ENCODE results near the gene ANO2.
A peak's percentile ranks its signal among the peaks of the same experiment; 100 is the strongest.
"Not testable (repeated sequence)": the region's sequence is repeated elsewhere in the genome, so short reads cannot be mapped to it uniquely, and the experiment has no call there.

Gene ANO2

GRCh38 chr12:5882511-5883190 lies 62.4 kb downstream of the ANO2 start:
- DNase-seq: peak; percentile 65

- DNase-seq: no peak
These were observed 63.4 kb downstream of the ANO2 start for GRCh38 chr12:5881666-5882065.

GRCh38 chr12:5881101-5881606 lies 63.9 kb downstream of the ANO2 start:
- no peak for DNase-seq

GRCh38 chr12:5875851-5876250 lies 69.2 kb downstream of the ANO2 start:
- DNase-seq: no peak

GRCh38 chr12:5874514-5874913 lies 70.5 kb downstream of the ANO2 start:
- DNase-seq: no peak

GRCh38 chr12:5873281-5873919 lies 71.7 kb downstream of the ANO2 start:
- DNase-seq: no peak

GRCh38 chr12:5872745-5873144 lies 72.3 kb downstream of the ANO2 start:
- peak; percentile 10 for DNase-seq

- no peak for DNase-seq
These were observed 73.3 kb downstream of the ANO2 start for GRCh38 chr12:5871741-5872140.

GRCh38 chr12:5870183-5870582 lies 74.9 kb downstream of the ANO2 start:
- no peak for DNase-seq

GRCh38 chr12:5868625-5869295 lies 76.3 kb downstream of the ANO2 start:
- no peak for DNase-seq

- no peak for DNase-seq
These were observed 79.7 kb downstream of the ANO2 start for GRCh38 chr12:5865397-5865796.

GRCh38 chr12:5864972-5865371 lies 80.1 kb downstream of the ANO2 start:
- DNase-seq: no peak

GRCh38 chr12:5864301-5864700 lies 80.8 kb downstream of the ANO2 start:
- DNase-seq: no peak

- DNase-seq: no peak
These were observed 83.6 kb downstream of the ANO2 start for GRCh38 chr12:5861416-5861815.

- no peak for DNase-seq
These were observed 88.4 kb downstream of the ANO2 start for GRCh38 chr12:5856692-5857091.

GRCh38 chr12:5846950-5847349 lies 98.1 kb downstream of the ANO2 start:
- no peak for DNase-seq

GRCh38 chr12:5840944-5841343 lies 104.1 kb downstream of the ANO2 start:
- DNase-seq: no peak

- no peak for DNase-seq
These were observed 114.9 kb downstream of the ANO2 start for GRCh38 chr12:5830111-5830510.

- DNase-seq: no peak
These were observed 117.5 kb downstream of the ANO2 start for GRCh38 chr12:5827591-5827990.

GRCh38 chr12:5825761-5826160 lies 119.3 kb downstream of the ANO2 start:
- DNase-seq: not testable (repeated sequence)

GRCh38 chr12:5818877-5819276 lies 126.2 kb downstream of the ANO2 start:
- not testable (repeated sequence) for DNase-seq

- DNase-seq: no peak
These were observed 127.8 kb downstream of the ANO2 start for GRCh38 chr12:5817246-5817645.

- DNase-seq: no peak
These were observed 135.5 kb downstream of the ANO2 start for GRCh38 chr12:5809586-5809985.

GRCh38 chr12:5808981-5809380 lies 136.1 kb downstream of the ANO2 start:
- DNase-seq: no peak

Data from OCI-M1 (cell line).